IgD-negative memory B cell (primary cell): ENCODE data around the gene ITK. TPM values are rescaled to one million over a fixed set of nuclear protein-coding genes. Genes with fewer than 3 reads are reported as not detected.

ENCODE experiments used
- H3K27ac Mint-ChIP-seq, 3 donors: one replicate each; pipeline ENCODE4 v1.8.0; 2020 to 2022; ENCODE audit warnings: mild to moderate bottlenecking in 3 of 3, mixed read lengths in 3 of 3, moderate library complexity in 1 of 3
- H3K27me3 Mint-ChIP-seq: one replicate; pipeline ENCODE4 v1.8.0; 2021; ENCODE audit warnings: mixed read lengths
- H3K36me3 Mint-ChIP-seq: one replicate; pipeline ENCODE4 v1.8.0; 2020; ENCODE audit warnings: mild to moderate bottlenecking, mixed read lengths
- H3K4me1 Mint-ChIP-seq, 3 donors: one replicate each; pipeline ENCODE4 v1.8.0; 2020 to 2022; ENCODE audit warnings: mixed read lengths in 3 of 3, mild to moderate bottlenecking in 1 of 3
- H3K4me3 Mint-ChIP-seq, 4 donors: one replicate each; pipeline ENCODE4 v1.8.0; 2020 to 2022; ENCODE audit warnings: mild to moderate bottlenecking in 4 of 4, mixed read lengths in 4 of 4, moderate library complexity in 3 of 4
- H3K9me3 Mint-ChIP-seq, 3 donors: one replicate each; pipeline ENCODE4 v1.8.0; 2020 to 2021; ENCODE audit warnings: mixed read lengths in 3 of 3, mild to moderate bottlenecking in 1 of 3
- polyA plus RNA-seq: library from polyadenylated mRNA; unstranded; fragments of 300-500 nt; fragmentation: Illumina TruSeq; gene quantifications from one replicate; pipeline ENCODE4 v1.2.3, GENCODE V29; 2021

The ITK gene
- polyA plus RNA-seq, 1 donor from 2014 or later: 5.6 TPM

DNA sequence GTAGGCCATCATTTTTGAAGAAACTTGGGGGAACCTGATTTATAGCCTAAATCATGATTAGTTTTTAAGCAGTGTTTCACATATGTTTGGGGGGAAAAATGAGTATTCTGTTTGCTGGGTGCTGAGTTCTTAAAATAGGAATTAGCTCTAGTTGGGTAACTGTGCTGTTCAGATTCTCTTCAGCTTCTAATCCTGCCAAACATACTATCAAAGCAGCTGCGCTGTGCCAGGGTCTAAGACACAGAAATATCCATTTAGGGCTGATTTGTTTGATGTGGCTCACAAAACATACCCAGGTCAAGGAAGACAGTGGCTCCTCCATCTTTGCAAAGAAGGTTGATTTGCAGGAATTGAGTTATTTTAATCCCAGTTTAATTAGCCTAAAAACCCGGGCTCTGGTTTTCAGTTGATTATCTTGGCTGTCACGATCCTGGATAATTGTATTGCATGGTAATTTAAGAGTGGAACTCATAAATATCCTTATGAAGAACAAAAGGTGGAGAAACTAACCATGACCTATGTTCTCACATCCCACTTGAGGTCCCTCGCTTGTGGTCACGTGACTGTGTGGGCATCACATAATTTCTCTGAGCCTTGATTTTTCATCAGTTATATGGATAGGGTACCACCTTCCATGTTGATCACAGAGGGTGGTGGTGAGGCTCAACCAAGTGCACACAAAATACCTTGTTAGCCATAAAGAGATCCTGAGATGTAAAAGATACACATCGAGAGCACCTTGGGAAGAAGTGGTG lies 104.0 kb downstream of the ITK start:
- Mint-ChIP-seq H3K36me3 (peaks cover 9% of the 10 kb centered on the region), H3K4me3 (no peak overlapping the region), H3K27ac (peak overlapping the region in 2 of 3 donors; percentile 49 to 84), H3K27me3 (peaks cover 2% of the 10 kb centered on the region), H3K9me3 (no peaks in the 10 kb centered on the region), H3K4me1 (peaks cover 23 to 47% (median 32%) of the 10 kb centered on the region in 3 donors)

DNA sequence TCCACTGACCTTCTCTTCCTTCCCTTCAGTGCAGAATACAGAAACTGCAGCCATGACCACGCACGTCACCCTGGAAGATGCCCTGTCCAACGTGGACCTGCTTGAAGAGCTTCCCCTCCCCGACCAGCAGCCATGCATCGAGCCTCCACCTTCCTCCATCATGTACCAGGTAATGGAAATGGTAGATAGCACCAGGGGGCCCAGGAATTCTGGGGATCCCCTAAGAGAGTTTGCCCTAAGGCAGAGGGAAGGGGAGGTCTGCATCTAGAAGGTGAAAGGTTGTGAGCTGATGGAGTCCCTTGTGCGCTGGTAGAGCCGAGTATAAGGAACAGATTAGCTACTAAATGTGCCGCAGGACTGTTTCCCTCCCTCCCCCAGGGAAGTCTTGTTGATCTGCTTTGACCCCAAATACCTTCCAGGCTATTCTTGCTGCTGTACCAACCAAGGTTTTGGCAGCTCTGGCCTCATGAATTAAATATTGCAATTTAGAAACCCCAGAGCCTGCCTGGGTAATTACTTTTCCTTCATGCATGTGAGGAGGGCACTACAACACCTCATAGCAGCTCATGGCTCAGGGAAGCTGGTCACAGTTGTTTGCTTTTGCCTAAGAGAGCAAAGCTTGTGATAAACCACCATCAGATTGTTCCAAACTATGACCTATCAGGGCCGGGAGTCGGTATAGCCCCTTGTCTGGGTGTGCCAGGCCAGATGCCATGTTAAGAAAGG lies 104.8 kb downstream of the ITK start:
- Mint-ChIP-seq H3K27me3 (peaks cover 2% of the 10 kb centered on the region), H3K27ac (peak overlapping the region in 2 of 3 donors; percentile 42 to 84), H3K4me3 (no peak overlapping the region), H3K9me3 (no peaks in the 10 kb centered on the region), H3K4me1 (peaks cover 21 to 45% (median 30%) of the 10 kb centered on the region in 3 donors), H3K36me3 (peaks cover 11% of the 10 kb centered on the region)

DNA sequence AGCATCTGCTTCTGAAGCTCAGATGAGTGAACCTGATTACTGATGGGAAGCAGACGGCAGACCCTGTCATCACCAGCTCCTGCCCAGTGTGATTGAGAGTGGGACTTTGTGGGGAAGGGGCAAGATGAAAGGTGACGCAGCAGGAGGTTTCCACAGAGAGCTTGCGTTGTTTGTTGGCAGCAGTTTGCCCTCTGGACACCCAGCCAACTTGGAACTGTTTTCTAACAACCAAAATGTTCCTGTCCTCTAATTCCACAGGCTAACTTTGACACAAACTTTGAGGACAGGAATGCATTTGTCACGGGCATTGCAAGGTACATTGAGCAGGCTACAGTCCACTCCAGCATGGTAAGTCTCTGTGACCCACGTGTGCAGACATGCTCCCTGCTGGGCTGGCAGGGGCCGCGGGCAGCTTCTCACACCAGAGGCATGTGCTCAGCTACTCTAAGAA lies 106.1 kb downstream of the ITK start:
- Mint-ChIP-seq H3K27ac (no peak overlapping the region), H3K4me1 (peaks cover 18 to 46% (median 31%) of the 10 kb centered on the region in 3 donors), H3K4me3 (no peak overlapping the region), H3K36me3 (peaks cover 18% of the 10 kb centered on the region), H3K27me3 (peaks cover 2% of the 10 kb centered on the region), H3K9me3 (peaks cover 0 to 2% (median 2%) of the 10 kb centered on the region in 3 donors)

DNA sequence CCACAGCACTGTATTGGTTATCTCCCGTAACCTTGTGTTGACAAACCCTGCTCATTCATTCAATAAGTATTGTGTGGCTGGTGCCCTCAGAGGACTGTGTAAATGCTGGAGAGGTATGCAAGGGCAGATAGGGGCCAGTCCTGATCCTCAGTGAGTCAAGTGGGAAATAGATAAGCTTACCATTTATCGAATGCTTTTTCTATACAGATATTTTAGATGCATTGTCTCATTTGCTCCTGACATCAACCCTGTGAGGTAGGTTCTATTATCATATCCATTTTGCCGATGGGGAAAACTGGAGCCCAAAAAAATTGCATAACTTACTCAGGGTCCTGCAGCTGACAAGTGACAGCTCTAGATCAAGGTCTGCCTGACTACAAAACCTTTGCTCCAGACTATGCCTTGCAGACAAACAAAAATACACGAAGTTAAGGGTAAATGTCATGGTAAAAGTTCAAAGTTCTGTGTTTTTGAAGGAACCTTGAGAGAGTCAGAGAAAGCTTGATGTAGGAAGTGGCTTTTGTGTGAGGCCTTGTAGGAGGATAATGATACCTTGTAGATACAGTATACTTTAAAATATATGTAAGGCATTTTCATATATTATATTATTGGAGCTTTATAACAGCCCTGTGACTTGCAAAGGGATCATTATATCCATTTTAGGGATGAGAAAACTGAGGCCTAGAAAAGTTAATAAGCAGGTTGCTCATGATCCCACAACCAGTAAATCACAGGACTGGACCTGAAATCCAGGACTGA lies 107.9 kb downstream of the ITK start:
- H3K27me3 Mint-ChIP-seq: peaks cover 2% of the 10 kb centered on the region
- H3K27ac Mint-ChIP-seq: peak overlapping the region in 2 of 3 donors; percentile 58 to 59
- H3K9me3 Mint-ChIP-seq: peaks cover 0 to 2% (median 2%) of the 10 kb centered on the region in 3 donors
- peaks cover 18% of the 10 kb centered on the region for H3K36me3 Mint-ChIP-seq
- peaks cover 8 to 29% (median 15%) of the 10 kb centered on the region in 3 donors for H3K4me1 Mint-ChIP-seq
- H3K4me3 Mint-ChIP-seq: no peak overlapping the region

DNA sequence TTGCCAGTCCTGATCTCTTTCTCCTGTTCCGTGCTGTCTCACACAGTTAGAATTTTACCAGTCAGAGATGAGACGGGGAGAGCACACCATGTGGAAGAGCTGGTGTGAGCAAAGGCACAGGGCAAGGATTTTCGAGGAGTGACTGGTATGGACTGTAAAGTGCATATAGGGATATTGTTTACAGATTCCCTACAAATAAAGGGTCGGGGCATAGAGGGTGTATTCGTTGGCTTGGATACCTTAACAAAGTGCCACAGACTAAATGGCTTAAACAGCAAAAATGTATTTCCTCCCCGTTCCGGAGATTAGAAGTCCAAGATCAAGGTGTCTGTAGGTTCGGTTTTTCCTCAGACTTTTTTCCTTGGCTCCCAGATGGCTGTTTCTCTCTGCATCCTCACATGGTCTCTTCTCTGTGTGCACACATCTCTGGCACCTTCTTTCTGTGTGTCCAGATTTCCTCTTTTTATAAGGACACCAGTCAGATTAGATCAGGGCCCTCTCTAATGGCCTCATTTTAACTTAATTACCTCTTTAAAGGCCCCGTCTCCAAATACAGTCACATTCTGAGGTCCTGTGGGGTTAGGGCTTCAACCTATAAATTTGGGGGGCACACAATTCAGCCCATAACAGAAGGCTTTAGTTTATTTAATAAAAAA lies 108.7 kb downstream of the ITK start:
- no peak overlapping the region for H3K4me3 Mint-ChIP-seq
- H3K27ac Mint-ChIP-seq: peak overlapping the region in 2 of 3 donors; percentile 59 to 85
- H3K27me3 Mint-ChIP-seq: no peaks in the 10 kb centered on the region
- H3K36me3 Mint-ChIP-seq: peaks cover 18% of the 10 kb centered on the region
- peaks cover 0 to 2% (median 2%) of the 10 kb centered on the region in 3 donors for H3K9me3 Mint-ChIP-seq
- peaks cover 7 to 27% (median 14%) of the 10 kb centered on the region in 3 donors for H3K4me1 Mint-ChIP-seq

DNA sequence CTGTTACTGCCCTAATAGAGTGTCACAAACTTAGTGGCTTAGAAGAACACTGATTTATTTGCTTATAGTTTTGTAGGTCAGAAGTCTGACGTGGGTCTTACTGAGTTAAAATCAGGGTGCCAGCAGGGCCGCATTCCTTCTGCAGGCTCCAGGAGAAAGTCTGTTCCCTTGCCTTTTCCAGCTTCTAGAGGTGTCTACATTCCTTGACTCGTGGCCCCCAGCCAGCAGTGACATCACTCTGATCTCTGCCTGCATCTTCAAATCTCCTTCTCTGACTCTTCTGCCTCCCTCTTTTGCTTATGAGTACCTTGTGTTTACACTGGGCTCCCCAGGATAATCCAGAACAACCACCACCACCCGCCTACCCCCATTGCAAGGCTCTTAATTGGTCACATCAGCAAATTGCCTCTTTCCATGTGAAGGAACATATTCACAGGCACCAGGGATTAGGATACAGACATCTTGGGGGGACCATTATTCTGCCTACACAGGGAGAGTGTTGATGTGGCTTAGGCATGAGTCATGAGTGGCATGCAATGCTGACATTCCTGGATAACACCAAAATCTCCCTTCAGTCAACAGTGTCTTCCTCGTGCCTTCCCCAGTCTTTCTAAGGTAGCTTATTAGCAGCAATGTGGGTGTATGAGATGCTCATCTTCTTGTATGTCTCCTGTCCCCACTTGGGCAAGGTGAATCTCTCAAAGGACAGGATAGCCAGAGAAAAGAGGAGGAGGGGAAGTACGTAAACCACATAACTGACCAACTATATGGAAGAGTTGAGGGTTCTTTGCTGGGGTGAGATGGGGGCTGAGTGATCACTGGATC lies 109.7 kb downstream of the ITK start:
- no peaks in the 10 kb centered on the region for H3K27me3 Mint-ChIP-seq
- H3K27ac Mint-ChIP-seq: peak overlapping the region in 2 of 3 donors; percentile 85 to 90
- H3K4me3 Mint-ChIP-seq: peak overlapping the region in 1 of 4 donors; percentile 53
- peaks cover 23% of the 10 kb centered on the region for H3K36me3 Mint-ChIP-seq
- peaks cover 11 to 29% (median 20%) of the 10 kb centered on the region in 3 donors for H3K4me1 Mint-ChIP-seq
- peaks cover 0 to 2% (median 2%) of the 10 kb centered on the region in 3 donors for H3K9me3 Mint-ChIP-seq

DNA sequence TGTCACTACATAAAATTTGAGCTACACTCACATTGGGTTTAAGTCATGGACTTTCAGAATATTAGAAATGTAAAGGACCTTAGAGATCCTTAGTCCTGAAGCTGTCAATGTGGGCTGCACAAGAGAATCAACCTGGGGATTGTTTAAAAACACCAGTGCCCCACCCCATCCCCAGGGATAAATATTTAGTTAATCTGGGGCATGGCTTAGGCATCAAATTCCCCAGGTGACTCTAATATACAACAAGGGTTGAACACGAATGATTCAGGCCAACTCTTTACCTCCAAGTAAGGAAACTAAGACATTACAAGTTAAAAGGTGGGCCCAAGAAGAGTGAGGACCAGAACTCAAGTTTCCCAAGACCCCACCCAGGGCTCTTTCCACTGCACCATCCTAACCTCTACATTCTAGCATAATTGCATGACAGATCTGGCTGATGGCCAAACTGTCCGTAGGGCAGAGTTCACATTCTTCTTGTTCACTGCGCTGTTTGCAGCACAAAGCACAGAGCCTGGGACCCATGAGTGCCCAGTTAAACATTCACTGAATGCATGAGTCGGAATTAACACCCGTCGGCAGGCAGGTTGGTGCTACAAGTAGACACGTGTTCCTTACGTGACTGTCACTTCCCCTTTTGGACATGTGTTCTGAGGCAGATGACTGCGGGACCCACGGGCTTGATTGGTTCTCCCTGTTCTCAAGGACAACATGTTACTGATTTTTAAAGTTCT lies 110.5 kb downstream of the ITK start:
- H3K4me3 Mint-ChIP-seq: peak overlapping the region in 3 of 4 donors; percentile 20 to 53 (median 51)
- peaks cover 0 to 2% (median 2%) of the 10 kb centered on the region in 3 donors for H3K9me3 Mint-ChIP-seq
- peaks cover 16 to 35% (median 23%) of the 10 kb centered on the region in 3 donors for H3K4me1 Mint-ChIP-seq
- H3K27ac Mint-ChIP-seq: peak overlapping the region; percentile 85 to 90 (median 90)
- H3K27me3 Mint-ChIP-seq: no peaks in the 10 kb centered on the region
- H3K36me3 Mint-ChIP-seq: peaks cover 22% of the 10 kb centered on the region

DNA sequence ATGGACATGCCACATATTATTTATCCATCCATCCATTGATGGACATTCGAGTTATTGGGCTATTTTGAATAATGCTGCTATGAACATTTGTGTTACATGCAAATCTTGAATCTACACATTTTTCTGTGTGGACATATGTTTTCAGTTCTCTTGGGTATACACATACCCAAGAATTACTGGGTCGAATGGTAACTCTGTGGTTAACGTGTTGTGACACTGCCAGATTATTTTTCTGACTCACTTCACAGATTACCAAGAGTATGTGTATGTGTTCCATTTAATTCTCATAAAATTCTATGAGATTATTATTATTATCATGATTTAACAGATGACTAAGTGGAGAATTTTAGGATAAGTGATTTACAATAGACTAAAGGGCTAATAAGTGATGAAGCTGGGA lies 112.0 kb downstream of the ITK start:
- no peak overlapping the region for H3K4me3 Mint-ChIP-seq
- no peaks in the 10 kb centered on the region for H3K27me3 Mint-ChIP-seq
- H3K27ac Mint-ChIP-seq: peak overlapping the region in 1 of 3 donors; percentile 12
- H3K36me3 Mint-ChIP-seq: peaks cover 22% of the 10 kb centered on the region
- H3K9me3 Mint-ChIP-seq: peaks cover 0 to 2% (median 2%) of the 10 kb centered on the region in 3 donors
- peaks cover 16 to 38% (median 23%) of the 10 kb centered on the region in 3 donors for H3K4me1 Mint-ChIP-seq

DNA sequence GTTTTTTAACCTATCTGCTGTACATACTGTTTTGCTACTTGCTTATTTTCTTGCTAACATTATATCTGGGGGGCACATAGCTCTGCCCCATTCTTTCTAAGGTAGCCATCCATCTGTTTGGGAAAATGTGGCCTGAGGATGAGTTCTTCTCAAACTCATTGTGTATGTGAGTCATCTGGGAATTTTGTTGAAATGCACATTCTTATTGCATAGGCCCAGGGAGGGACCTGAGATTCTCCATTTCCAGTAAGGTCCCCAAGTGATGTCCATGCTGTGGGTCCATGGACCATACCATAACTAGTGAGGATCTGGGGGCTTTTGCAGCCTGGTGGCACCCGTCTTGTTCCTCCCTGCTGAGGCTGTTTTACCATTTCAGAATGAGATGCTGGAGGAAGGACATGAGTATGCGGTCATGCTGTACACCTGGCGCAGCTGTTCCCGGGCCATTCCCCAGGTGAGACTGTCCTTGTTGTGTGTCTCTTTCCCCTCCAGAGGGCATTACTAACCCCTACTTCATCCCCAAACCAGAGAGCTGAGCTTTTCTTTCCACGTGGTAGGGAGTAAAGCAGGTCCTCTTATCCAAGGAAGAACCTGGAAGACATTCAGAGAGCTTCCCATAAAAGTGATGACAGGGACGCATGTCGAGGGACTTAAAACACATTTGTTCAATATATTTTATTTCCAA lies 113.9 kb downstream of the ITK start:
- Mint-ChIP-seq H3K4me1 (peaks cover 16 to 36% (median 26%) of the 10 kb centered on the region in 3 donors), H3K27me3 (no peaks in the 10 kb centered on the region), H3K36me3 (peaks cover 20% of the 10 kb centered on the region)

DNA sequence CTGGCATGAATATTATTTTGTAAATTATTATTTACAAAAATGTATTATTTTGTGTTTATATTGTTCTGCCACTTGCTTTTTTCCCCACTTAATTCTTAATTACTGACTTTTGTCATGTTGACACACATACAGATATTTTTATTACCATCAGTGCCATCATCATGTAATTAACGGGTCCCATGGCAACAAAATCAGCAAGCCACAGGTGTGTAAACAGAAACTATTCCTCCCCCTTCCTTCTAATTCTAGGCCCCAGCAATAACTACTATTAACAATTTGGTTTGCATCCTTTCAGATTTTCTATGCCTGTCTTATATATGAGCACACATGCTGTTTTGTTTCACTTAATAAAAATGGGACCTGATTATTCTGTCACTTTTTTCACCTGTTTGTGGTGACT lies 114.6 kb downstream of the ITK start:
- Mint-ChIP-seq H3K36me3 (peaks cover 21% of the 10 kb centered on the region), H3K4me3 (peak overlapping the region in 3 of 4 donors; percentile 3 to 55 (median 34)), H3K4me1 (peaks cover 16 to 34% (median 25%) of the 10 kb centered on the region in 3 donors), H3K27me3 (no peaks in the 10 kb centered on the region), H3K9me3 (peaks cover 0 to 2% (median 2%) of the 10 kb centered on the region in 3 donors), H3K27ac (peak overlapping the region; percentile 73 to 87 (median 85))

More for the DNA sequence above, 113.9 kb downstream of the ITK start:
- Mint-ChIP-seq H3K9me3 (peaks cover 0 to 2% (median 2%) of the 10 kb centered on the region in 3 donors), H3K4me3 (peak overlapping the region in 2 of 4 donors; percentile 30 to 72), H3K27ac (peak overlapping the region in 2 of 3 donors; percentile 73 to 87)

DNA sequence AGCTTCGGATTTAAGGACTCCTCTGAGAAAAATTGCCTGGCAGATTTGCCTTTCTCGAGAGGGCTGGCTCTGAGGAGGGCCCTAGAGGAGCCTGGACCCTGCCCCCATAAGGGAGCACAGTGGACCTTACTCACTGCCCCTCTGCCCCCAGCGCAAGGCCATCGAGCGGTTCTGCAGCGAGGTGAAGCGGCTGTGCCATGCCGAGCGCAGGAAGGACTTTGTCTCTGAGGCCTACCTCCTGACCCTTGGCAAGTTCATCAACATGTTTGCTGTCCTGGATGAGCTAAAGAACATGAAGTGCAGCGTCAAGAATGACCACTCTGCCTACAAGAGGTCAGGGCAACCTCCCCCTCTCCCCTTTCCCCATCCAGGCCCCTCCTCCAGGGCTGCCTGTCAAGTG lies 119.9 kb downstream of the ITK start:
- Mint-ChIP-seq H3K4me1 (peaks cover 4 to 6% (median 6%) of the 10 kb centered on the region in 3 donors), H3K27me3 (no peaks in the 10 kb centered on the region), H3K4me3 (no peak overlapping the region), H3K9me3 (no peaks in the 10 kb centered on the region), H3K27ac (no peak overlapping the region), H3K36me3 (peaks cover 9% of the 10 kb centered on the region)

DNA sequence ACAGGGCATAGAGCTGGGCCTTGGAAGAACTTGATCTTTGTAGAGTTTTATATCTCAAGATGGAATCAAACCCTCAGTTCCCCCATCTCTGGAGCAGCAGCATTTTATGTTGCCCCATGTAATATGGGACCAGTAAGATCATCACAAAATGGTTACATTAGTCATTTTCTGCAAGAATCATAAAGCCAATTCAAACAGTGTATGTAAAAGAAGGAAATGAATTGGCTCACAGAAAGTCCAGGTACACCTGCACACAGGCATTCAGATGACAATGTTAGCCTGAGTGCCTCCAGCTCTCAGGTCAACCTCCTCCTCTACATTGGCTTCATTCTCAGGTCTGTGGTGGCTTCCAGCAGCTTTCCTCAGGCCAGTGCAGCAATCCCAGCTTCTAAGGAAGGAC lies 120.4 kb downstream of the ITK start:
- H3K27me3 Mint-ChIP-seq: no peaks in the 10 kb centered on the region
- peaks cover 9% of the 10 kb centered on the region for H3K36me3 Mint-ChIP-seq
- H3K4me1 Mint-ChIP-seq: peaks cover 0 to 8% (median 6%) of the 10 kb centered on the region in 3 donors
- H3K4me3 Mint-ChIP-seq: no peak overlapping the region
- H3K9me3 Mint-ChIP-seq: no peaks in the 10 kb centered on the region
- peak overlapping the region in 2 of 3 donors; percentile 54 to 59 for H3K27ac Mint-ChIP-seq
